WTC11 (cell line): ENCODE measurements around the gene LHFPL2.

Source experiments
- CTCF ChIP-seq: fragments of 200-600 bp; IDR thresholded peaks from 2 replicates; pipeline ENCODE4 v1.8.0; 2022; ENCODE audit warnings: antibody characterized with exemption
- FOXP4 ChIP-seq: sonication (generic); formaldehyde crosslinking; IDR thresholded peaks from 2 replicates; pipeline ENCODE4 v1.8.0; 2022; ENCODE audit warnings: mild to moderate bottlenecking, missing genetic modification reagents
- ZNF263 ChIP-seq: sonication (generic); formaldehyde crosslinking; IDR thresholded peaks from 2 replicates; pipeline ENCODE4 v1.8.1; 2022; ENCODE audit warnings: low read depth, mild to moderate bottlenecking, moderate library complexity, missing genetic modification reagents

GRCh38 chr5:78542321-78542840 lies 106.2 kb downstream of the LHFPL2 start:
- TF ChIP-seq CTCF (no peak), ZNF263 (no peak), FOXP4 (CRISPR knock-in tag) (no peak)
